Peyer's patch (tissue), 4 donors: ENCODE measurements around the gene BATF3.
"Not testable (repeated sequence)": the region's sequence is repeated elsewhere in the genome, so short reads cannot be mapped to it uniquely, and the experiment has no call there.

ENCODE experiments used
- POLR2A ChIP-seq, 2 donors: fragments of 450-650 bp; IDR thresholded peaks; one replicate each; pipeline ENCODE4 v1.5.1; 2017; ENCODE audit warnings: antibody characterized with exemption in 2 of 2, mild to moderate bottlenecking in 2 of 2, moderate library complexity in 2 of 2
- TF ChIP-seq, protein P1 (sequence below), 6 experiments: fragments of 450-650 bp in 4 of 6; fragments of 200-600 bp in 2 of 6; sonication (generic) in 1 of 6; IDR thresholded peaks; one replicate each; pipeline ENCODE4 v1.5.1; 2017 to 2019; ENCODE audit warnings: antibody characterized with exemption in 6 of 6, mild to moderate bottlenecking in 3 of 6, moderate library complexity in 1 of 6

DNA sequence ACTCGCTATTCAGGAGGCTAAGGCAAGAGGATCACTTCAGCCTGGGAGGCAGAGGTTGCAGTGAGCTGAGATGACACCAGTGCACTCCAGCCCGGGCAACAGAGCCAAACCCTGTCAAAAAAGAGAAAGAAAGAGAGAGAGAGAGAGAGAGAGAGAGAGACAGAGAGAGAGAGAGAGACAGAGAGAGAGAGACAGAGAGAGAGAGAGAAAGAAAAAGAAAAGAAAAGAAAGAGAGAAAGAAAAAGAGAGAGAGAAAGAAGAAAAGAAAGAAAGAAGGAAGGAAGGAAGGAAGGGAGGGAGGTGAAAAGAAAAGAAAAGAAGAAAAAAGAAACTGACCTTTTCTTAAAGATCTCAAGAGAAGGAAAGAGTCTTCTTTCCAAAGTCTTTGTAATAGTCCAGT lies 60.1 kb downstream of the BATF3 start:
- TF ChIP-seq POLR2A (IDR thresholded peaks at IDR 0.05): not testable (repeated sequence)
- TF ChIP-seq, protein P1, sequence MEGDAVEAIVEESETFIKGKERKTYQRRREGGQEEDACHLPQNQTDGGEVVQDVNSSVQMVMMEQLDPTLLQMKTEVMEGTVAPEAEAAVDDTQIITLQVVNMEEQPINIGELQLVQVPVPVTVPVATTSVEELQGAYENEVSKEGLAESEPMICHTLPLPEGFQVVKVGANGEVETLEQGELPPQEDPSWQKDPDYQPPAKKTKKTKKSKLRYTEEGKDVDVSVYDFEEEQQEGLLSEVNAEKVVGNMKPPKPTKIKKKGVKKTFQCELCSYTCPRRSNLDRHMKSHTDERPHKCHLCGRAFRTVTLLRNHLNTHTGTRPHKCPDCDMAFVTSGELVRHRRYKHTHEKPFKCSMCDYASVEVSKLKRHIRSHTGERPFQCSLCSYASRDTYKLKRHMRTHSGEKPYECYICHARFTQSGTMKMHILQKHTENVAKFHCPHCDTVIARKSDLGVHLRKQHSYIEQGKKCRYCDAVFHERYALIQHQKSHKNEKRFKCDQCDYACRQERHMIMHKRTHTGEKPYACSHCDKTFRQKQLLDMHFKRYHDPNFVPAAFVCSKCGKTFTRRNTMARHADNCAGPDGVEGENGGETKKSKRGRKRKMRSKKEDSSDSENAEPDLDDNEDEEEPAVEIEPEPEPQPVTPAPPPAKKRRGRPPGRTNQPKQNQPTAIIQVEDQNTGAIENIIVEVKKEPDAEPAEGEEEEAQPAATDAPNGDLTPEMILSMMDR (IDR thresholded peaks at IDR 0.05): not testable (repeated sequence)
